ENCODE data around the gene IL12RB1.
"Not testable (repeated sequence)": the region's sequence is repeated elsewhere in the genome, so short reads cannot be mapped to it uniquely, and the experiment has no call there.

Gene IL12RB1

GRCh38 chr19:18112989-18113478, 26.3 kb upstream of the IL12RB1 start:
- peak; percentile 62 to 74 for DNase-seq (ENCODE audit: low read depth in 1 of 2, low spot score in 1 of 2)

- no peak for DNase-seq (ENCODE audit: low read depth in 1 of 2, low spot score in 1 of 2)
These were observed 24.0 kb upstream of the IL12RB1 start for GRCh38 chr19:18110609-18111232.

- DNase-seq (ENCODE audit: low read depth in 1 of 2, low spot score in 1 of 2): no peak
These were observed 23.2 kb upstream of the IL12RB1 start for GRCh38 chr19:18109733-18110608.

- DNase-seq (ENCODE audit: low read depth in 1 of 2, low spot score in 1 of 2): no peak
These were observed 22.6 kb upstream of the IL12RB1 start for GRCh38 chr19:18109341-18109732.

- no peak for DNase-seq (ENCODE audit: low read depth in 1 of 2, low spot score in 1 of 2)
These were observed 22.2 kb upstream of the IL12RB1 start for GRCh38 chr19:18108897-18109296.

GRCh38 chr19:18107235-18107634, 20.5 kb upstream of the IL12RB1 start:
- DNase-seq (ENCODE audit: low read depth in 1 of 2, low spot score in 1 of 2): no peak

GRCh38 chr19:18105259-18105658, 18.5 kb upstream of the IL12RB1 start:
- DNase-seq (ENCODE audit: low read depth in 1 of 2, low spot score in 1 of 2): not testable (repeated sequence)

- DNase-seq (ENCODE audit: low read depth in 1 of 2, low spot score in 1 of 2): no peak
These were observed 18.0 kb upstream of the IL12RB1 start for GRCh38 chr19:18104793-18105131.

GRCh38 chr19:18102916-18103542, 16.3 kb upstream of the IL12RB1 start:
- no peak for DNase-seq (ENCODE audit: low read depth in 1 of 2, low spot score in 1 of 2)

- no peak for DNase-seq (ENCODE audit: low read depth in 1 of 2, low spot score in 1 of 2)
These were observed 14.5 kb upstream of the IL12RB1 start for GRCh38 chr19:18101268-18101667.

- DNase-seq (ENCODE audit: low read depth in 1 of 2, low spot score in 1 of 2): no peak
These were observed 14.0 kb upstream of the IL12RB1 start for GRCh38 chr19:18100710-18101109.

GRCh38 chr19:18099623-18099995, 12.9 kb upstream of the IL12RB1 start:
- DNase-seq (ENCODE audit: low read depth in 1 of 2, low spot score in 1 of 2): no peak

- DNase-seq (ENCODE audit: low read depth in 1 of 2, low spot score in 1 of 2): no peak
These were observed 12.3 kb upstream of the IL12RB1 start for GRCh38 chr19:18098891-18099622.

GRCh38 chr19:18097993-18098890, 11.5 kb upstream of the IL12RB1 start:
- DNase-seq (ENCODE audit: low read depth in 1 of 2, low spot score in 1 of 2): no peak

- peak; percentile 76 to 78 for DNase-seq (ENCODE audit: low read depth in 1 of 2, low spot score in 1 of 2)
These were observed 10.7 kb upstream of the IL12RB1 start, which contains the start of gene MAST3 for GRCh38 chr19:18097217-18097992. MAST3 (plus strand) TSS chr19:18097778; CDS start chr19:18097793, 15 bp downstream.

- DNase-seq (ENCODE audit: low read depth in 1 of 2, low spot score in 1 of 2): no peak
These were observed 9.5 kb upstream of the IL12RB1 start for GRCh38 chr19:18096258-18096657.

GRCh38 chr19:18093439-18094161, 6.9 kb upstream of the IL12RB1 start:
- no peak for DNase-seq (ENCODE audit: low read depth in 1 of 2, low spot score in 1 of 2)

GRCh38 chr19:18091217-18091608, 4.5 kb upstream of the IL12RB1 start:
- DNase-seq (ENCODE audit: low read depth in 1 of 2, low spot score in 1 of 2): peak; percentile 60 to 80

All from activated CD4-positive, alpha-beta T cell treated with anti-CD3 and anti-CD28 coated beads, Interleukin-2, amount 50 U/mL, for 24 hours (primary cell).